Endodermal cell (in vitro differentiated cells): ENCODE data around the gene PRR7. TPM values are rescaled to one million over a fixed set of nuclear protein-coding genes. Genes with fewer than 3 reads are reported as not detected.
"Not testable (repeated sequence)": the region's sequence is repeated elsewhere in the genome, so short reads cannot be mapped to it uniquely, and the experiment has no call there.

ENCODE experiments used
- DNase-seq: peaks from one replicate; pipeline ENCODE4 v3.0.0-alpha.2; 2017
- H3K27ac ChIP-seq: 2 replicates; pipeline ENCODE4 v1.5.1; 2013; ENCODE audit warnings: mild to moderate bottlenecking, low read depth, low read length, moderate library complexity
- H3K27me3 ChIP-seq: 2 replicates; pipeline ENCODE4 v1.6.1; 2013; ENCODE audit warnings: mild to moderate bottlenecking, low read length, moderate library complexity; ENCODE audit not compliant: insufficient read depth, control insufficient read depth, poor library complexity, severe bottlenecking
- H3K36me3 ChIP-seq: 2 replicates; pipeline ENCODE4 v1.7.0; 2013; ENCODE audit warnings: mild to moderate bottlenecking, low read length, moderate library complexity; ENCODE audit not compliant: control insufficient read depth, insufficient read depth
- H3K4me1 ChIP-seq: one replicate; pipeline ENCODE4 v1.7.0; 2013; ENCODE audit warnings: low read length; ENCODE audit not compliant: control insufficient read depth, insufficient read depth
- H3K4me3 ChIP-seq: 2 replicates; pipeline ENCODE4 v1.5.1; 2013; ENCODE audit warnings: mild to moderate bottlenecking, low read length, moderate library complexity
- H3K9ac ChIP-seq: 2 replicates; pipeline ENCODE4 v1.6.1; 2013; ENCODE audit warnings: mild to moderate bottlenecking, low read length, moderate library complexity; ENCODE audit not compliant: poor library complexity, severe bottlenecking; ENCODE audit errors: extremely low read depth
- H3K9me3 ChIP-seq: 2 replicates; pipeline ENCODE4 v1.6.1; 2013; ENCODE audit warnings: mild to moderate bottlenecking, low read length, moderate library complexity; ENCODE audit not compliant: control insufficient read depth
- H3K27ac Mint-ChIP-seq: 2 replicates; pipeline ENCODE4 v1.8.0; 2020; ENCODE audit warnings: mixed read lengths
- H3K27me3 Mint-ChIP-seq: 2 replicates; pipeline ENCODE4 v1.8.0; 2021; ENCODE audit warnings: mild to moderate bottlenecking, mixed read lengths; ENCODE audit not compliant: insufficient read depth
- H3K36me3 Mint-ChIP-seq: 2 replicates; pipeline ENCODE4 v1.8.0; 2020; ENCODE audit warnings: low read depth, mixed read lengths
- H3K4me1 Mint-ChIP-seq: 2 replicates; pipeline ENCODE4 v1.8.0; 2020; ENCODE audit warnings: mixed read lengths
- H3K4me3 Mint-ChIP-seq: 2 replicates; pipeline ENCODE4 v1.8.0; 2020; ENCODE audit warnings: mild to moderate bottlenecking, moderate library complexity, mixed read lengths
- H3K9me3 Mint-ChIP-seq: 2 replicates; pipeline ENCODE4 v1.8.0; 2020; ENCODE audit warnings: mild to moderate bottlenecking, mixed read lengths
- CTCF ChIP-seq: fragments of 200-600 bp; sonication (generic); conservative IDR thresholded peaks from 2 replicates; pipeline ENCODE4 v1.5.0; 2021; ENCODE audit warnings: antibody characterized with exemption, mild to moderate bottlenecking
- WGBS, 2 experiments: methylation state at CpG; one replicate each; pipeline versions ENCODE4 v1.1.5 to v1.1.7; 2013; ENCODE audit warnings: missing lambda C conversion rate in 2 of 2, mixed read lengths in 1 of 2; ENCODE audit not compliant: insufficient coverage in 1 of 2, insufficient read length in 1 of 2; 5-methylcytosine and 5-hydroxymethylcytosine counted together
- total RNA-seq, 2 donors: library from RNA; stranded (reverse); fragmentation: NEBNext Ultra II Directional in 1 of 2; extraction: Animal tissue kit (Norgen Biotek cat#: 25700) in 1 of 2; gene quantifications; 2 replicates in 1 of 2; 3 replicates in 1 of 2; pipeline ENCODE4 v1.2.1, GENCODE V29; 2021

Gene PRR7
- total RNA-seq, 2 donors from 2014 or later = 4.7 to 8.0 TPM

- H3K4me1 Mint-ChIP-seq = no peaks in the 10 kb centered on the region
- WGBS, 2 experiments = 82 to 83% methylated on average over 11 to 13 of the region's 13 CpGs
- Histone ChIP-seq H3K27ac (peak overlapping the region; percentile 60), H3K4me1 (no peaks in the 10 kb centered on the region), H3K9me3 (no peaks in the 10 kb centered on the region), H3K36me3 (peaks cover 80% of the 10 kb centered on the region), H3K4me3 (no peak overlapping the region), H3K27me3 (no peaks in the 10 kb centered on the region), H3K9ac (no peak overlapping the region)
- H3K9me3 Mint-ChIP-seq = no peaks in the 10 kb centered on the region
- DNase-seq = peak; percentile 68
- H3K27me3 Mint-ChIP-seq = no peaks in the 10 kb centered on the region
- peaks cover 70% of the 10 kb centered on the region for H3K36me3 Mint-ChIP-seq
- H3K27ac Mint-ChIP-seq = peak overlapping the region; percentile 15
- TF ChIP-seq CTCF = no peak
- H3K4me3 Mint-ChIP-seq = no peak overlapping the region
Observed at GRCh38 chr5:177484902-177485549, 38.4 kb downstream of the PRR7 start.

GRCh38 chr5:177485753-177486152 is 39.1 kb downstream of the PRR7 start:
- H3K9me3 ChIP-seq, H3K27me3 Mint-ChIP-seq, H3K9me3 Mint-ChIP-seq, H3K4me3 Mint-ChIP-seq, H3K27ac Mint-ChIP-seq, H3K4me1 ChIP-seq, H3K27me3 ChIP-seq, H3K4me3 ChIP-seq, H3K4me1 Mint-ChIP-seq, DNase-seq, H3K27ac ChIP-seq, H3K9ac ChIP-seq: not testable (repeated sequence)
- peaks cover 87% of the 10 kb centered on the region for H3K36me3 ChIP-seq
- H3K36me3 Mint-ChIP-seq = peaks cover 74% of the 10 kb centered on the region
- WGBS, 2 experiments = 94 to 100% methylated on average over 3 of the region's 3 CpGs

- H3K9me3 Mint-ChIP-seq = no peaks in the 10 kb centered on the region
- H3K36me3 Mint-ChIP-seq = peaks cover 77% of the 10 kb centered on the region
- DNase-seq = no peak
- peaks cover 2% of the 10 kb centered on the region for H3K4me1 Mint-ChIP-seq
- no peaks in the 10 kb centered on the region for H3K27me3 Mint-ChIP-seq
- Histone ChIP-seq H3K36me3 (peaks cover 92% of the 10 kb centered on the region), H3K4me1 (no peaks in the 10 kb centered on the region), H3K27ac (no peak overlapping the region), H3K9me3 (no peaks in the 10 kb centered on the region), H3K9ac (no peak overlapping the region), H3K4me3 (no peak overlapping the region), H3K27me3 (no peaks in the 10 kb centered on the region)
- no peak overlapping the region for H3K4me3 Mint-ChIP-seq
- WGBS, 2 experiments = 94 to 100% methylated on average over 1 to 3 of the region's 3 CpGs
- TF ChIP-seq CTCF = no peak
- H3K27ac Mint-ChIP-seq = no peak overlapping the region
Observed at GRCh38 chr5:177486256-177486655, 39.6 kb downstream of the PRR7 start.

GRCh38 chr5:177487144-177487543 is 40.5 kb downstream of the PRR7 start:
- DNase-seq = no peak
- Histone ChIP-seq H3K9me3 (no peaks in the 10 kb centered on the region), H3K4me1 (no peaks in the 10 kb centered on the region), H3K36me3 (peaks cover 86% of the 10 kb centered on the region), H3K4me3 (no peak overlapping the region), H3K27me3 (no peaks in the 10 kb centered on the region), H3K27ac (no peak overlapping the region), H3K9ac (no peak overlapping the region)
- Mint-ChIP-seq H3K4me3 (no peak overlapping the region), H3K4me1 (peaks cover 4% of the 10 kb centered on the region), H3K9me3 (no peaks in the 10 kb centered on the region), H3K36me3 (peaks cover 73% of the 10 kb centered on the region), H3K27me3 (no peaks in the 10 kb centered on the region), H3K27ac (no peak overlapping the region)
- WGBS, 2 experiments = 96 to 100% methylated on average over 5 to 8 of the region's 8 CpGs
- TF ChIP-seq CTCF = no peak
